GM18951 (cell line): ENCODE results near the gene PPP2R2B.

Experiments used
- POLR2A ChIP-seq: IDR thresholded peaks from 4 replicates; pipeline ENCODE4 v1.6.1; 2011; ENCODE audit warnings: mild to moderate bottlenecking; ENCODE audit not compliant: insufficient read length, insufficient read depth; ENCODE audit errors: extremely low read depth
- in situ Hi-C: fragments of 300-500 bp; cut with MboI; formaldehyde crosslinking; loops from one replicate; pipeline ENCODE4 v1.12.0; 2022; ENCODE audit warnings: low sequenced_read_pairs, mixed read lengths, inconsistent platforms; ENCODE audit not compliant: unreplicated experiment

PPP2R2B gene

DNA sequence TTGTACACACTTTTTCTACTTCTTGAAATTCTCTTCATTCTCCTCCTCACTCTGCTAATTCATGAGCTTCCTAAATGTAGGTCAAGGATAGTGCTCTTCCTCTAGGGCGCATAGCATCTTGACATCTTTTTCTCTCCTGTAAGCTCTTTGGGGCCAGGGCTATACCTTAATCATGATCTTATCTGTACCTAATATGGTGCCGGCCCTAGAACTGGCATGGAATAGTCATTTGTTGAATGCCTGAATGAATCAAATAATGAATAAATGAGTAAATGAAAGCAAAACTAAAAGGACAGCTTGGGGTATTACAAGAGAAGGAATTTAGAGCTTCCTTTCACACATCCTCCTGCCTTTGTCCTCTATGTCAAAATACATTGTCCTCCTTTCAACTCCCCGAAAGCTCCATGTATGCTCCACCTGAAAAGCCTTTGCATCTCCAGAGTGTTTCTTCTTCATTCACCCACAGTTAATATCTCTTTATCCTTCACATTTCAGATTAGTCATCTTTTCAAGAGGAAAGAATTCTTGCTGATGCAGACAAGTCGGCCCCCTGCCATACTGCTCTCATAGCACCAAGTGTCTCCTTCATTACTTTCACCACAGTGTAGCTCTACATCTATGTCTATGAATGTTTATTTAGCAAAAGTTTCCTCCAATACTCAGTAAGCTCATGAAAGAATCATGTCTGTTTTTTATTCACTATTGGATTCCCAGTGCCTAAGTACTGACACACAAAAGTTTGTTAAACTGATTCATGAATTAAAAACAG is 16.4 kb upstream of the PPP2R2B start:
- TF ChIP-seq POLR2A, result no peak
- in situ Hi-C loops, result no loop called here

GRCh38 chr5:146893991-146894390 is 15.4 kb upstream of the PPP2R2B start:
- no peak for TF ChIP-seq POLR2A
- in situ Hi-C loops, result no loop called here

DNA sequence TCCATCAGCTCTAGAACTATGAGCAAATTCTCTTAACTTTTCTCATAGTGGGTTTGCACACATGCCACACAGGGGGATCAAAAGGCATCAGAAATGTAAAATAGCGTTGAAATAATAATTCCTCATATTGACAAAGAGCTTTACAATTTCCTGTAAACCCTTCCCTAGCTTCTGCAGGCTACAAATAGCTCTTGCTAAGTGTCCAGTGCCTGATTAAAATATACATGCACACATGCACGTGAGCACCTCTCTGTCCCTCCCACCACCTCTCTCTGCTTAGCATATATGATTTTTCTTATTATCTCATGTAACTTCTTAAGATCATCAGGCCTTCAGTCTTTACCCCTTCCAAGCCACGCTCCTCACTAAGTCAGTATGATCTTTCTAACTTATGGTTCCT is 13.7 kb upstream of the PPP2R2B start:
- in situ Hi-C loops, result no loop called here
- TF ChIP-seq POLR2A, result no peak

GRCh38 chr5:146891511-146891910 is 13.0 kb upstream of the PPP2R2B start:
- no peak for TF ChIP-seq POLR2A
- in situ Hi-C loops, result no loop called here

- TF ChIP-seq POLR2A, result no peak
- in situ Hi-C loops, result no loop called here
These were observed 12.3 kb upstream of the PPP2R2B start for GRCh38 chr5:146890731-146891440.

GRCh38 chr5:146890066-146890465 is 11.5 kb upstream of the PPP2R2B start:
- in situ Hi-C loops, result no loop called here
- TF ChIP-seq POLR2A, result no peak

DNA sequence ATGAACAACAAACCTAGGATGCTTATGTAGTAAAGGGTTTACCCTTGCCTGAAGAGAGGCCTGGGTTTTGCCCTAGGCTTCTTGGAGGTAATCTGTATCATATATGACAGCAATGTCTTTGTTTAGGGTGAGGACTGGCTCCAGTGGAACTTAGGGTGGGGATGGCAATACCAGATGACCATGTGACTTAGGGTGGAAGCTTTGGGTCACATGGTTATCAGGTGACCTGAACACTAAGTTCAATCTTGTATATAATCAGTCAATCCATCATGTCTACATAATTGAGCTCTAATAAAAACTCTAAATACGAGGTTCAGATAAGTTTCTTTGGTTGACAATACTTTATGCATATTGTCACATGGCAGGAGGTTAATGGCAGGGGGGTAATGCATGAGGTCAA is 10.6 kb upstream of the PPP2R2B start:
- TF ChIP-seq POLR2A, result no peak
- in situ Hi-C loops, result no loop called here

DNA sequence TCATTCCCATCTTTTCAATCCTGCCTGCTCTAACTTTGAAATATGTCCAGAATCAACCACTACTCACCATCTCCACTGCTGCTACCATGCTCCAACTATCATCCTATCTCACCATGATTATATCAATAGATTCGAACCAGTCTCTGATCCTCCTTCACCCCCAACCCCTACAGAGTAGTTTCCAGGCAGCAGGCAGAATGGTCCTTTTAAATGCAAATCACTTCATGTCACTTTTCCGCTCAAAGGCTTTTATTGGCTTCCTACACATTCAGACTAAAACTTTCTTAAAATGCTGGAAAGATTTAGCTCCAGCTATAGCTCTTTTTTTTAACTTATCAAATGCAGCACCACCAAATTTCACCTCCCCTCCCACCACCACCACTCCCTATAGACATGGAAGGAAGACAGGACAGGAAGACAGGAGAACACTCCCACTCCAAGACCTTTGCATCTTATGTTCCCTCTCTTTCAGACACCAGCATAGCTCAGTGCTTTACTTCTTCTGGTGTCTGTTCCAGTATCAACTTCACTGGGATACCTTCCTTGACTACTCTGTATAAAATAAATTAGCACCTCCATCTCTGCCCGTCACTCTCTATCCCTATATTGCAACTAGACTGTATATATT is 9.9 kb upstream of the PPP2R2B start:
- TF ChIP-seq POLR2A, result no peak
- in situ Hi-C loops, result no loop called here

DNA sequence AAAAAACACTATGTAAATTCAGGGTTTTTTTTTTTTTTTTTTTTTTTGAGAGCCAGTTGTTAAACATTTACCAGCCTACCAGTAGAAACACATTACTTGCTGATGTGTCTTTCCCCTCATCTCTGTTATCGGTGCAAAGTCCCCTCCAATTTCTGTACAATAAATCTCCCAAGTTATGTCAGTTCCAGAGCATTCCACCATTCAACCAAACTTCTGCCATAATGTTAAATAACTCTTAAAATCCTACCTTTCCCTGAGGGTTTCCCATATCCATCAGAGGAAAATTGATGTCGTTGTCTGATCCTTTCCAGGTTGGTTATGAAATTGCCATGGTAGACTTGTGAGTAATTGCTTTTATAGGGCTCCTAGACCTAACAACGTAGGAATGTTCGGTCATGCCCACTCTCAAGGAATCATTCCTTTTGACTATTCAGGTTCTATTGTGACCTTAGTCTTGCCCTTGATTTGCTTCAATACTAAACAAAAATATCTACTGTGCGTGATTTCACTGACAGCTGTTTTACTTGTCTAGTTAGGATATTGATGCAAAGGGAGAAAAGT is 5.6 kb upstream of the PPP2R2B start:
- in situ Hi-C loops, result no loop called here
- no peak for TF ChIP-seq POLR2A

GRCh38 chr5:146883511-146883910 is 5.0 kb upstream of the PPP2R2B start:
- in situ Hi-C loops, result no loop called here
- TF ChIP-seq POLR2A, result no peak

- TF ChIP-seq POLR2A, result no peak
- in situ Hi-C loops, result no loop called here
These were observed 2.4 kb upstream of the PPP2R2B start for GRCh38 chr5:146880966-146881365.

GRCh38 chr5:146877783-146878475 is 628 bp downstream of the PPP2R2B start:
- no peak for TF ChIP-seq POLR2A
- in situ Hi-C loops, result no loop called here

DNA sequence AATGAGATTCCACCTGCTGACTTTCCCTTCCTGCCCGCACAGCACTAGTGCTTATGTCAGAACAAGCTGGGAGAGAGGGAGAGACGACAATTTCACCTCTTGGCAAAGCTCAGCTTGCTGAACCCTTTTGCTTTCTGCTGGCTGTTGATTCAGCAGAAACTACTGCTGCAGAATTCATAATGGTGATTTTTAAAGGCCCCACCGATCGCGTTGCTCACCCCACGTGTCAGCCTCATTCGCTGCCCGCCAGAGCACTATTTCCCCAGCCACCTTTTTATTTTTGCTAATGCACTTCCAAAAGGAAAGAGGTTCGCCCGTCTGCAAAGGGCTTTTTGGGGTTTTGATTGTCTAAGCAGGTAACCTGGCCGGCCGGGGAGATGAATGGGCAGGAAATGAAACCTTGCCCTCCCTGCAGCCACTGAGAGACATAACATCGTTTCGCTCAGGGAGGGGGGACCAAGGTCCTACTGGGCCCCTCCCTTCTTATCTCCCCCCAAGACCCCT is 1.3 kb downstream of the PPP2R2B start:
- TF ChIP-seq POLR2A, result no peak
- in situ Hi-C loops, result no loop called here
